Endothelial cell of umbilical vein (primary cell): ENCODE results near the gene HVCN1. TPM values are rescaled to one million over a fixed set of nuclear protein-coding genes. Genes with fewer than 3 reads are reported as not detected.

Experiments used
- BruUV-seq: library from RNA; stranded (reverse); fragments of 400-500 nt; replicated peaks from 2 replicates; lab custom pipeline; 2021; lab: Mats Ljungman, UMichigan
- CTCF ChIA-PET: fragments of 300-600, 350-600 bp; sonication (Branson Sonifier 250); formaldehyde crosslinking; loops from one replicate; lab custom pipeline; 2021; ENCODE audit warnings: antibody characterized with exemption, inconsistent platforms; lab: Charles Lee
- POLR2A ChIA-PET: fragments of 300-600, 350-600 bp; sonication (Branson Sonifier 250); formaldehyde crosslinking; loops from one replicate; lab custom pipeline; 2021; ENCODE audit warnings: antibody characterized with exemption, inconsistent platforms; lab: Charles Lee
- DNase-seq: peaks from one replicate; pipeline ENCODE4 v3.0.0-alpha.2; 2011; ENCODE audit warnings: low read depth, low spot score
- FAIRE-seq: peaks from 2 replicates; lab custom pipeline; 2011; peaks lifted over from hg19 to GRCh38; lab: Jason Lieb, UNC
- H2AFZ ChIP-seq: 2 replicates; pipeline ENCODE4 v1.6.0; 2012; ENCODE audit warnings: low read depth, low read length, control low read depth, inconsistent platforms
- H3K27ac ChIP-seq: 2 replicates; pipeline ENCODE4 v1.5.1; 2011; ENCODE audit warnings: low read depth, mild to moderate bottlenecking, control low read depth, low read length, moderate library complexity; ENCODE audit not compliant: insufficient read depth
- H3K27me3 ChIP-seq, 2 experiments: 2 replicates each; pipeline versions ENCODE4 v1.6.0 to v1.6.1; 2011; ENCODE audit warnings: low read length in 2 of 2, mixed read lengths in 1 of 2; ENCODE audit not compliant: control insufficient read depth in 2 of 2, insufficient read depth in 2 of 2
- H3K36me3 ChIP-seq, 2 experiments: 2 replicates in 1 of 2; 3 replicates in 1 of 2; pipeline ENCODE4 v1.5.1; 2011; ENCODE audit warnings: low read length in 2 of 2, mild to moderate bottlenecking in 1 of 2, moderate library complexity in 1 of 2; ENCODE audit not compliant: control insufficient read depth in 2 of 2, insufficient read depth in 2 of 2; ENCODE audit errors: extremely low read depth in 1 of 2
- H3K4me1 ChIP-seq: 3 replicates; pipeline ENCODE4 v1.5.1; 2011; ENCODE audit warnings: mild to moderate bottlenecking, low read length; ENCODE audit not compliant: control insufficient read depth, insufficient read depth; ENCODE audit errors: extremely low read depth
- H3K4me2 ChIP-seq: 2 replicates; pipeline ENCODE4 v1.6.1; 2011; ENCODE audit warnings: low read length, control low read depth, mixed read lengths; ENCODE audit not compliant: insufficient read depth
- H3K4me3 ChIP-seq, 3 experiments: fragments of 200-600 bp in 1 of 3; sonication (generic), shearing (Covaris generic) in 1 of 3; replicated peaks in 1 of 3; 2 replicates each; pipeline ENCODE4 v1.5.1; 2011 to 2016; ENCODE audit warnings: control low read depth in 3 of 3, low read length in 3 of 3, mild to moderate bottlenecking in 2 of 3, inconsistent platforms in 1 of 3, low read depth in 1 of 3, moderate library complexity in 1 of 3; ENCODE audit not compliant: insufficient read depth in 1 of 3
- H3K79me2 ChIP-seq: 2 replicates; pipeline ENCODE4 v1.6.0; 2012; ENCODE audit warnings: low read length, inconsistent platforms; ENCODE audit not compliant: control insufficient read depth, insufficient read depth
- H3K9ac ChIP-seq: replicated peaks from 2 replicates; pipeline ENCODE3; 2011; ENCODE audit warnings: low read length, control low read depth; ENCODE audit not compliant: insufficient read depth; ENCODE audit errors: extremely low read depth
- H3K9me1 ChIP-seq: replicated peaks from 3 replicates; pipeline ENCODE4 v1.6.0; 2011; ENCODE audit warnings: mild to moderate bottlenecking, low read length; ENCODE audit not compliant: control insufficient read depth, insufficient read depth; ENCODE audit errors: extremely low read depth
- H3K9me3 ChIP-seq: replicated peaks from 2 replicates; pipeline ENCODE4 v1.5.1; 2012; ENCODE audit warnings: low read length, inconsistent platforms; ENCODE audit not compliant: control insufficient read depth, insufficient read depth
- H4K20me1 ChIP-seq: replicated peaks from 2 replicates; pipeline ENCODE3; 2011; ENCODE audit warnings: mild to moderate bottlenecking, low read length; ENCODE audit not compliant: control insufficient read depth, insufficient read depth; ENCODE audit errors: extremely low read depth
- EZH2 ChIP-seq: IDR thresholded peaks from 2 replicates; pipeline ENCODE4 v1.6.1; 2012; ENCODE audit warnings: borderline replicate concordance, low read depth, mild to moderate bottlenecking, moderate library complexity, low read length, inconsistent platforms; ENCODE audit not compliant: severe bottlenecking
- FOS ChIP-seq: IDR thresholded peaks from 2 replicates; pipeline ENCODE4 v1.6.1; 2011; ENCODE audit warnings: mild to moderate bottlenecking, low read length, moderate library complexity, borderline replicate concordance; ENCODE audit not compliant: insufficient read depth
- GATA2 ChIP-seq: IDR thresholded peaks from 2 replicates; pipeline ENCODE4 v1.7.0; 2011; ENCODE audit warnings: low read depth, mild to moderate bottlenecking, moderate library complexity, mixed read lengths, low read length; ENCODE audit not compliant: insufficient read length, insufficient read depth
- JUN ChIP-seq: IDR thresholded peaks from 2 replicates; pipeline ENCODE4 v1.6.1; 2011; ENCODE audit warnings: borderline replicate concordance, low read depth; ENCODE audit not compliant: insufficient read length, insufficient read depth
- MAX ChIP-seq: IDR thresholded peaks from 2 replicates; pipeline ENCODE4 v1.6.1; 2011; ENCODE audit not compliant: insufficient read depth, insufficient read length
- MYC ChIP-seq: IDR thresholded peaks from one replicate; pipeline ENCODE4 v1.6.1; 2011; ENCODE audit warnings: mild to moderate bottlenecking, low read depth, low read length
- POLR2A ChIP-seq: IDR thresholded peaks from 2 replicates; pipeline ENCODE4 v1.6.1; 2012; ENCODE audit warnings: low read depth, mild to moderate bottlenecking, control low read depth, low read length
- POLR2AphosphoS5 ChIP-seq: IDR thresholded peaks from 2 replicates; pipeline ENCODE4 v1.6.1; 2012; ENCODE audit warnings: low read depth, mild to moderate bottlenecking, control low read depth, low read length, moderate library complexity; ENCODE audit not compliant: insufficient read depth
- dilution Hi-C: fragments of 300-500 bp; cut with MboI; formaldehyde crosslinking; loops from one replicate; pipeline ENCODE4 v1.15.0; 2019; ENCODE audit warnings: low sequenced_read_pairs; ENCODE audit not compliant: extremely low pct_ligation_motif_present
- intact Hi-C: fragments of 100-400 bp; cut with micrococcal nuclease; formaldehyde crosslinking; loops from one replicate; pipeline ENCODE4 v1.10.0; 2022
- polyA plus RNA-seq, 4 experiments: library from polyadenylated mRNA; depleted of rRNA in 3 of 4; stranded (reverse) in 3 of 4; unstranded in 1 of 4; fragments of >200 nt; gene quantifications; 2 replicates each; pipeline versions ENCODE4 v1.2.1 to v1.2.3, GENCODE V29; 2011 to 2012; ENCODE audit warnings: missing spikeins in 1 of 4
- total RNA-seq: library from RNA; stranded (reverse); gene quantifications from 2 replicates; pipeline ENCODE4 v1.2.3, GENCODE V29; 2021
- TF ChIP-seq, protein P1 (sequence below), 2 donors: IDR thresholded peaks; 1 replicate in 1 of 2; 2 replicates in 1 of 2; pipeline ENCODE4 v1.5.1; 2011; ENCODE audit warnings: low read length in 2 of 2, mild to moderate bottlenecking in 2 of 2, moderate library complexity in 2 of 2, control low read depth in 1 of 2, inconsistent platforms in 1 of 2, low read depth in 1 of 2; ENCODE audit not compliant: insufficient read depth in 1 of 2; ENCODE audit errors: extremely low read depth in 1 of 2

HVCN1 gene
- total and polyA plus RNA-seq, 2 donors (not counting 3 experiments of a cell fraction or from before 2014, with no cell fraction given): 3.7 to 8.4 TPM

DNA sequence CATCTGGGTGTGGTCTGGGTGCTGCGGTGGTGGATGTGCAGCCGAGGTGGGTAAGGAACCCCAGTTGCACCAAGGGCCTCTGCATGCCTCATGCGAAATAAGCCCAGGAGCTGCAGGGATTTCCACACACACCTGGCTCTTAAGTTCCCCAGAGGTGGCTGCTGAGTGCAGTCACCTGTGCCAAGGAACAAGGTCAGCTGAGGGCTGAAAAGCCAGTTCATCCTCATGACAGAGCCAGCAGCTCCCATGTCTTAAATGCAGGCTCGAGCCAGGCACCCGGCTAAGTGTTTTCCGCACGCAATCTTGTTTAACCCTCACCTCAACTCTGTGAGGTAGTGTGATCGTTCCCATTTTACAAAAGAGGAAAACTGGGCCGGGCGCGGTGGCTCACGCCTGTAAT is 9.7 kb downstream of the HVCN1 start:
- TF ChIP-seq MYC: no peak
- TF ChIP-seq GATA2: no peak
- TF ChIP-seq MAX: no peak
- TF ChIP-seq POLR2AphosphoS5: no peak
- TF ChIP-seq POLR2A: no peak
- TF ChIP-seq JUN: no peak
- TF ChIP-seq FOS: no peak
- TF ChIP-seq EZH2: no peak
- TF ChIP-seq, protein P1, sequence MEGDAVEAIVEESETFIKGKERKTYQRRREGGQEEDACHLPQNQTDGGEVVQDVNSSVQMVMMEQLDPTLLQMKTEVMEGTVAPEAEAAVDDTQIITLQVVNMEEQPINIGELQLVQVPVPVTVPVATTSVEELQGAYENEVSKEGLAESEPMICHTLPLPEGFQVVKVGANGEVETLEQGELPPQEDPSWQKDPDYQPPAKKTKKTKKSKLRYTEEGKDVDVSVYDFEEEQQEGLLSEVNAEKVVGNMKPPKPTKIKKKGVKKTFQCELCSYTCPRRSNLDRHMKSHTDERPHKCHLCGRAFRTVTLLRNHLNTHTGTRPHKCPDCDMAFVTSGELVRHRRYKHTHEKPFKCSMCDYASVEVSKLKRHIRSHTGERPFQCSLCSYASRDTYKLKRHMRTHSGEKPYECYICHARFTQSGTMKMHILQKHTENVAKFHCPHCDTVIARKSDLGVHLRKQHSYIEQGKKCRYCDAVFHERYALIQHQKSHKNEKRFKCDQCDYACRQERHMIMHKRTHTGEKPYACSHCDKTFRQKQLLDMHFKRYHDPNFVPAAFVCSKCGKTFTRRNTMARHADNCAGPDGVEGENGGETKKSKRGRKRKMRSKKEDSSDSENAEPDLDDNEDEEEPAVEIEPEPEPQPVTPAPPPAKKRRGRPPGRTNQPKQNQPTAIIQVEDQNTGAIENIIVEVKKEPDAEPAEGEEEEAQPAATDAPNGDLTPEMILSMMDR (IDR thresholded peaks at IDR 0.05; ENCODE audit: extremely low read depth in 1 of 2, insufficient read depth in 1 of 2, low read depth in 1 of 2, low read length in 2 of 2): no peak
- Histone ChIP-seq H3K4me1 (no peaks in the 10 kb centered on the region), H3K27me3 (no peaks in the 10 kb centered on the region), H3K79me2 (no peaks in the 10 kb centered on the region), H3K36me3 (no peaks in the 10 kb centered on the region), H3K4me2 (no peak overlapping the region), H3K27ac (no peak overlapping the region), H2AFZ (no peak overlapping the region), H3K9me3 (no peaks in the 10 kb centered on the region), H4K20me1 (no peaks in the 10 kb centered on the region), H3K4me3 (no peak overlapping the region), H3K9ac (no peak overlapping the region), H3K9me1 (no peaks in the 10 kb centered on the region)
- dilution Hi-C loops (no loop called here), intact Hi-C loops (no loop called here)
- ChIA-PET POLR2A (no interaction called here), CTCF (interaction anchor here (1.0 kb wide), 1 partner anchor 10 kb away, joined by 3 read pairs; no protein-coding TSS in a partner anchor)
- no peak for DNase-seq
- no peak for FAIRE-seq
- BruUV-seq: no TSS peak
